Measurements from ENCODE around the gene PSMB11. TPM values are rescaled to one million over a fixed set of nuclear protein-coding genes. Genes with fewer than 3 reads are reported as not detected.

PSMB11 gene
- total and polyA plus RNA-seq, 2 donors (not counting 3 experiments of a cell fraction or from before 2014, with no cell fraction given): not detected

GRCh38 chr14:23044840-23045239 lies 2.8 kb downstream of the PSMB11 start:
- intact Hi-C loops (cut with micrococcal nuclease) (no loop called here), dilution Hi-C loops (cut with MboI; ENCODE audit: extremely low pct_ligation_motif_present, low sequenced_read_pairs) (no loop called here)
- Histone ChIP-seq H3K4me2 (ENCODE audit: insufficient read depth, low read length) (no peak overlapping the region), H3K27me3 (ENCODE audit: control insufficient read depth in 2 of 2, insufficient read depth in 2 of 2, low read length in 2 of 2) (no peaks in the 10 kb centered on the region), H3K36me3 (ENCODE audit: control insufficient read depth in 2 of 2, extremely low read depth in 1 of 2, insufficient read depth in 2 of 2, low read length in 2 of 2) (peaks cover 0 to 4% of the 10 kb centered on the region in 2 experiments), H3K4me3 (replicated peaks in 1 of 3; ENCODE audit: insufficient read depth in 1 of 3, low read depth in 1 of 3, low read length in 3 of 3) (no peak overlapping the region), H3K9me1 (replicated peaks; ENCODE audit: control insufficient read depth, extremely low read depth, insufficient read depth, low read length) (no peaks in the 10 kb centered on the region), H3K79me2 (ENCODE audit: control insufficient read depth, insufficient read depth, low read length) (no peaks in the 10 kb centered on the region), H3K4me1 (ENCODE audit: control insufficient read depth, extremely low read depth, insufficient read depth, low read length) (peaks cover 41% of the 10 kb centered on the region), H2AFZ (ENCODE audit: low read depth, low read length) (no peak overlapping the region), H3K9ac (replicated peaks; ENCODE audit: extremely low read depth, insufficient read depth, low read length) (no peak overlapping the region), H3K9me3 (replicated peaks; ENCODE audit: control insufficient read depth, insufficient read depth, low read length) (no peaks in the 10 kb centered on the region), H4K20me1 (replicated peaks; ENCODE audit: control insufficient read depth, extremely low read depth, insufficient read depth, low read length) (no peaks in the 10 kb centered on the region), H3K27ac (ENCODE audit: insufficient read depth, low read depth, low read length) (peak overlapping the region; percentile 50)
- FAIRE-seq: no peak
- CTCF ChIA-PET: interaction anchor here (1.0 to 3.0 kb wide), 3 partner anchors 13 to 58 kb away, joined by 4 to 25 read pairs (median 4); partner anchors contain the start of gene CDH24
- no peak for TF ChIP-seq POLR2AphosphoS5 (IDR thresholded peaks at IDR 0.05; ENCODE audit: insufficient read depth, low read depth, low read length)
- no peak for TF ChIP-seq POLR2A (IDR thresholded peaks at IDR 0.05; ENCODE audit: low read depth, low read length)
- no peak for TF ChIP-seq EZH2 (IDR thresholded peaks at IDR 0.05; ENCODE audit: borderline replicate concordance, low read depth, low read length, severe bottlenecking)
- TF ChIP-seq MAX (IDR thresholded peaks at IDR 0.05; ENCODE audit: insufficient read depth, insufficient read length): no peak
- no peak for TF ChIP-seq MYC (IDR thresholded peaks at IDR 0.05; ENCODE audit: low read depth, low read length)
- no peak for TF ChIP-seq CTCF (IDR thresholded peaks at IDR 0.05; ENCODE audit: extremely low read depth in 1 of 2, insufficient read depth in 1 of 2, low read depth in 1 of 2, low read length in 2 of 2)
- TF ChIP-seq GATA2 (IDR thresholded peaks at IDR 0.05; ENCODE audit: insufficient read depth, insufficient read length, low read depth, low read length): no peak
- no peak for TF ChIP-seq FOS (IDR thresholded peaks at IDR 0.05; ENCODE audit: borderline replicate concordance, insufficient read depth, low read length)
- TF ChIP-seq JUN (IDR thresholded peaks at IDR 0.05; ENCODE audit: borderline replicate concordance, insufficient read depth, insufficient read length, low read depth): no peak
- no peak for DNase-seq (ENCODE audit: low read depth, low spot score)
- POLR2A ChIA-PET: no interaction called here
- BruUV-seq (replicated peaks): no TSS peak
